HepG2 (cell line): ENCODE data around the gene ZC3H15.

Source experiments
- ARID3A ChIP-seq: IDR thresholded peaks from 2 replicates; pipeline ENCODE4 v1.6.1; 2012; ENCODE audit warnings: low read depth, low read length, improper control_type of control experiment
- EZH2 ChIP-seq: conservative IDR thresholded peaks from 2 replicates; pipeline ENCODE4 v1.6.1; 2012; ENCODE audit warnings: mild to moderate bottlenecking, low read depth, low read length, moderate library complexity
- HOXA3 ChIP-seq: sonication (generic); formaldehyde crosslinking; IDR thresholded peaks from 2 replicates; pipeline ENCODE4 v1.5.0; 2020; ENCODE audit warnings: missing genetic modification reagents
- HOXD1 ChIP-seq: sonication (generic); formaldehyde crosslinking; IDR thresholded peaks from 2 replicates; pipeline ENCODE4 v1.5.0; 2020; ENCODE audit warnings: missing genetic modification reagents
- JUND ChIP-seq: sonication (generic); formaldehyde crosslinking; IDR thresholded peaks from 2 replicates; pipeline ENCODE4 v1.8.0; 2022; ENCODE audit warnings: mild to moderate bottlenecking, missing genetic modification reagents
- RBM22 ChIP-seq: fragments of 200-400 bp; formaldehyde crosslinking; optimal IDR thresholded peaks from 2 replicates; pipeline ENCODE3; 2017; ENCODE audit warnings: mild to moderate bottlenecking, low read length, moderate library complexity
- TCF7 ChIP-seq: sonication (generic); IDR thresholded peaks from 2 replicates; pipeline ENCODE4 v1.6.1; 2016; ENCODE audit warnings: antibody characterized with exemption, low read depth
- ZBTB33 ChIP-seq: sonication (generic); formaldehyde crosslinking; IDR thresholded peaks from 2 replicates; pipeline ENCODE4 v1.4.0; 2020; ENCODE audit warnings: missing genetic modification reagents
- ZNF138 ChIP-seq: sonication (generic); formaldehyde crosslinking; IDR thresholded peaks from 2 replicates; pipeline ENCODE4 v1.5.0; 2020; ENCODE audit warnings: mild to moderate bottlenecking, low read depth, missing genetic modification reagents
- ZNF18 ChIP-seq: sonication (generic); formaldehyde crosslinking; IDR thresholded peaks from 2 replicates; pipeline ENCODE4 v1.8.0; 2022; ENCODE audit warnings: mild to moderate bottlenecking, missing genetic modification reagents; ENCODE audit not compliant: insufficient replicate concordance
- ZNF280D ChIP-seq: sonication (generic); formaldehyde crosslinking; IDR thresholded peaks from 2 replicates; pipeline ENCODE4 v1.5.1; 2020; ENCODE audit warnings: mild to moderate bottlenecking, missing genetic modification reagents
- ZNF331 ChIP-seq: sonication (generic); formaldehyde crosslinking; IDR thresholded peaks from 2 replicates; pipeline ENCODE4 v1.4.0; 2020; ENCODE audit warnings: missing genetic modification reagents
- ZNF670 ChIP-seq: sonication (generic); formaldehyde crosslinking; IDR thresholded peaks from 2 replicates; pipeline ENCODE4 v1.8.0; 2022; ENCODE audit warnings: mild to moderate bottlenecking, missing genetic modification reagents, borderline replicate concordance

GRCh38 chr2:186455613-186456012 lies 30.4 kb upstream of the ZC3H15 start:
- TF ChIP-seq ZNF18 (CRISPR knock-in tag) (no peak), HOXA3 (CRISPR knock-in tag) (no peak), EZH2 (no peak), ZNF331 (CRISPR knock-in tag) (no peak), ARID3A (no peak), HOXD1 (CRISPR knock-in tag) (no peak), ZNF670 (CRISPR knock-in tag) (no peak), TCF7 (no peak), JUND (CRISPR knock-in tag) (no peak), ZBTB33 (CRISPR knock-in tag) (no peak), ZNF280D (CRISPR knock-in tag) (no peak), RBM22 (no peak), ZNF138 (CRISPR knock-in tag) (no peak)
